Mesenchymal stem cell (in vitro differentiated cells and primary cell): Measurements from ENCODE around the gene NME3.

Experiments used
- DNase-seq: peaks from one replicate; pipeline ENCODE4 v3.0.0-alpha.2; 2013
- H2AFZ ChIP-seq: one replicate; pipeline ENCODE4 v1.6.1; 2013; ENCODE audit warnings: low read depth, mild to moderate bottlenecking, control low read depth, inconsistent platforms, low read length, moderate library complexity
- H2AK5ac ChIP-seq: 2 replicates; pipeline ENCODE4 v1.6.1; 2013; ENCODE audit warnings: low read length, moderate library complexity, mild to moderate bottlenecking, inconsistent platforms; ENCODE audit not compliant: severe bottlenecking
- H2BK120ac ChIP-seq: one replicate; pipeline ENCODE4 v1.6.1; 2013; ENCODE audit warnings: low read depth, mild to moderate bottlenecking, inconsistent platforms, low read length, moderate library complexity
- H2BK12ac ChIP-seq, 2 experiments: one replicate each; pipeline ENCODE4 v1.6.1; 2013; ENCODE audit warnings: inconsistent platforms in 2 of 2, low read length in 2 of 2, mild to moderate bottlenecking in 2 of 2, moderate library complexity in 2 of 2, control low read depth in 1 of 2
- H2BK15ac ChIP-seq: one replicate; pipeline ENCODE4 v1.6.1; 2013; ENCODE audit warnings: mild to moderate bottlenecking, low read depth, inconsistent platforms; ENCODE audit not compliant: poor library complexity, severe bottlenecking
- H2BK5ac ChIP-seq: 2 replicates; pipeline ENCODE4 v1.6.1; 2013; ENCODE audit warnings: low read depth, mild to moderate bottlenecking, low read length, control low read depth, inconsistent platforms; ENCODE audit not compliant: poor library complexity, severe bottlenecking
- H3K14ac ChIP-seq, 2 experiments: one replicate each; pipeline ENCODE4 v1.6.1; 2013; ENCODE audit warnings: inconsistent platforms in 2 of 2, low read length in 2 of 2, control low read depth in 1 of 2, mild to moderate bottlenecking in 1 of 2, moderate library complexity in 1 of 2
- H3K18ac ChIP-seq, 2 experiments: one replicate each; pipeline ENCODE4 v1.6.1; 2013; ENCODE audit warnings: inconsistent platforms in 2 of 2, low read length in 2 of 2, control low read depth in 1 of 2, low read depth in 1 of 2, mild to moderate bottlenecking in 1 of 2
- H3K23ac ChIP-seq, 2 experiments: one replicate each; pipeline ENCODE4 v1.6.1; 2013; ENCODE audit warnings: inconsistent platforms in 2 of 2, low read length in 2 of 2, mild to moderate bottlenecking in 2 of 2, moderate library complexity in 2 of 2, control low read depth in 1 of 2
- H3K27ac ChIP-seq: 2 replicates; pipeline ENCODE4 v1.5.1; 2013; ENCODE audit warnings: mild to moderate bottlenecking, moderate library complexity, low read length, control low read depth, inconsistent platforms; ENCODE audit not compliant: poor library complexity, severe bottlenecking
- H3K27me3 ChIP-seq, 2 experiments: 2 replicates each; pipeline versions ENCODE4 v1.6.1 to v1.7.0; 2013; ENCODE audit warnings: low read length in 2 of 2, mild to moderate bottlenecking in 2 of 2, moderate library complexity in 2 of 2, control low read depth in 1 of 2, inconsistent platforms in 1 of 2; ENCODE audit not compliant: control insufficient read depth in 1 of 2, insufficient read depth in 1 of 2
- H3K36me3 ChIP-seq, 2 experiments: 2 replicates each; pipeline versions ENCODE4 v1.6.1 to v1.7.0; 2013; ENCODE audit warnings: low read length in 2 of 2, control low read depth in 1 of 2, inconsistent platforms in 1 of 2, low read depth in 1 of 2, mild to moderate bottlenecking in 1 of 2; ENCODE audit not compliant: insufficient read depth in 2 of 2, control insufficient read depth in 1 of 2
- H3K4ac ChIP-seq, 2 experiments: one replicate each; pipeline ENCODE4 v1.6.1; 2013; ENCODE audit warnings: inconsistent platforms in 2 of 2, low read length in 2 of 2, mild to moderate bottlenecking in 2 of 2, moderate library complexity in 2 of 2, control low read depth in 1 of 2, low read depth in 1 of 2
- H3K4me1 ChIP-seq: 2 replicates; pipeline ENCODE4 v1.6.1; 2013; ENCODE audit warnings: low read depth, low read length, control low read depth; ENCODE audit not compliant: control insufficient read depth, insufficient read depth
- H3K4me2 ChIP-seq: 2 replicates; pipeline ENCODE4 v1.6.1; 2013; ENCODE audit warnings: low read length, mild to moderate bottlenecking, inconsistent platforms; ENCODE audit not compliant: poor library complexity, severe bottlenecking
- H3K4me3 ChIP-seq, 2 experiments: 2 replicates each; pipeline versions ENCODE4 v1.5.1 to v1.7.0; 2013; ENCODE audit warnings: low read length in 2 of 2, mild to moderate bottlenecking in 2 of 2, control low read depth in 1 of 2, low read depth in 1 of 2; ENCODE audit not compliant: insufficient read depth in 1 of 2
- H3K79me1 ChIP-seq: replicated peaks from 2 replicates; pipeline ENCODE4 v1.6.1; 2013; ENCODE audit warnings: mild to moderate bottlenecking, control low read depth, low read length, inconsistent platforms; ENCODE audit not compliant: poor library complexity, severe bottlenecking
- H3K9ac ChIP-seq: 2 replicates; pipeline ENCODE4 v1.7.0; 2013; ENCODE audit warnings: mild to moderate bottlenecking, low read length, moderate library complexity
- H3K9me3 ChIP-seq: 2 replicates; pipeline ENCODE4 v1.7.0; 2013; ENCODE audit warnings: mild to moderate bottlenecking, low read length; ENCODE audit not compliant: control insufficient read depth
- H4K8ac ChIP-seq: one replicate; pipeline ENCODE4 v1.6.1; 2013; ENCODE audit warnings: inconsistent platforms, mild to moderate bottlenecking, low read length, moderate library complexity
- H4K91ac ChIP-seq: one replicate; pipeline ENCODE4 v1.6.1; 2013; ENCODE audit warnings: mild to moderate bottlenecking, low read length, inconsistent platforms
- WGBS: methylation state at CpG from one replicate; pipeline ENCODE4 v1.1.7; 2013; ENCODE audit warnings: mixed read lengths; 5-methylcytosine and 5-hydroxymethylcytosine counted together

The NME3 gene

GRCh38 chr16:1743376-1744337 is 27.7 kb downstream of the NME3 start:
- 97% methylated on average over 31 of the region's 32 CpGs for WGBS

GRCh38 chr16:1741553-1742165 is 29.7 kb downstream of the NME3 start:
- Histone ChIP-seq H2AK5ac (no peak overlapping the region), H3K4me2 (no peak overlapping the region), H2BK12ac (no peak overlapping the region), H3K14ac (no peak overlapping the region), H4K91ac (no peak overlapping the region), H3K27me3 (no peaks in the 10 kb centered on the region), H3K9ac (no peak overlapping the region), H3K4ac (no peak overlapping the region), H2BK5ac (no peak overlapping the region), H3K23ac (no peak overlapping the region), H3K9me3 (no peaks in the 10 kb centered on the region), H3K36me3 (peaks cover 47 to 76% of the 10 kb centered on the region in 2 experiments), H3K27ac (no peak overlapping the region), H2BK15ac (no peak overlapping the region), H4K8ac (no peak overlapping the region), H3K4me3 (no peak overlapping the region), H2BK120ac (no peak overlapping the region), H3K79me1 (peaks cover 29% of the 10 kb centered on the region), H3K18ac (no peak overlapping the region), H3K4me1 (peaks cover 19% of the 10 kb centered on the region), H2AFZ (no peak overlapping the region)
- whole genome bisulfite sequencing, result 96% methylated on average over 19 of the region's 19 CpGs
- DNase-seq, result no peak

More at GRCh38 chr16:1743376-1744337, 27.7 kb downstream of the NME3 start:
- Histone ChIP-seq H2AK5ac (no peak overlapping the region), H3K36me3 (peaks cover 65 to 83% of the 10 kb centered on the region in 2 experiments), H3K4me3 (no peak overlapping the region), H3K79me1 (peaks cover 40% of the 10 kb centered on the region), H3K27me3 (no peaks in the 10 kb centered on the region), H3K14ac (no peak overlapping the region), H3K23ac (no peak overlapping the region), H4K91ac (peak overlapping the region; percentile 1), H2BK5ac (no peak overlapping the region), H3K4me1 (peaks cover 26% of the 10 kb centered on the region), H2BK120ac (no peak overlapping the region), H2AFZ (no peak overlapping the region), H3K9ac (no peak overlapping the region), H3K9me3 (no peaks in the 10 kb centered on the region), H3K4ac (no peak overlapping the region), H3K18ac (no peak overlapping the region), H3K27ac (no peak overlapping the region), H2BK15ac (no peak overlapping the region), H2BK12ac (no peak overlapping the region), H4K8ac (no peak overlapping the region), H3K4me2 (no peak overlapping the region)
- no peak for DNase-seq

DNA sequence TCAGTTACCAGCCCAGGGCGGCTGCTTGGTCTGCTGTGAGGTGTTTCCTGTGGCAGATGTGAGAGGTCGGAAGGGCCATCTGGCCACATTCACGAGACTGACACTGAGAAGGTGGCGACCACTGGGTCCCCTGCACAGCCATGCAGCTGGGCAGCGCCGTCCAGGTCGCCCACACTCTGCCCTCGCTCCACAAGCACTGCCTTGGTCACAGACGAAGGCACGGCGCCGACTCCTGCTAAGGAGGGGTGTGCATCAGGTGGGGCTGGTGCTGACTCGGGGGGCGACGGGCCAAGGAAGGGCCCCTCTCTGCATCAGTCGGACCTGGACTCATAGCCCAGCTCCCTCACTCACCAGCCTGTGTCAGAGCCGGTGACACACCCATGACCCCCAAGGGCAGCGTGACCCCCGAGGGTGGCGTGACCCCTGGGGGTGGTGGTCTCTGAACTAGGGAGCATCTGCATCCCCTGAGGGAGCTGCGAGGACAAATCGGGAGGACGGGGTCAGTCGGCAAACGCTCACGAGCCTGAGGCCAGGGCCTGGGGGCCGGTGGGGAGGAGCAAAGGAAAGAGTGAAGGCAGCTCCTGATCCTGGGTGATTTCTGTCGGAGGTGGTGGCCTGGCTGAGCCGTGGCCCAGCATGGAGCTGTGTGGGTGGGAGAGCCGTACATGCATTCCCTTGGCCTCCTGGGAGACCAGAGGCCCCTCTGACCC is 30.4 kb downstream of the NME3 start:
- Histone ChIP-seq H3K14ac (no peak overlapping the region), H3K23ac (no peak overlapping the region), H2BK15ac (peak overlapping the region; percentile 18), H3K9me3 (no peaks in the 10 kb centered on the region), H3K27me3 (no peaks in the 10 kb centered on the region), H2BK5ac (no peak overlapping the region), H3K4ac (no peak overlapping the region), H2BK120ac (no peak overlapping the region), H2AK5ac (no peak overlapping the region), H3K18ac (no peak overlapping the region), H4K91ac (no peak overlapping the region), H3K36me3 (peaks cover 42 to 79% of the 10 kb centered on the region in 2 experiments), H3K27ac (no peak overlapping the region), H2BK12ac (no peak overlapping the region), H3K79me1 (peaks cover 29% of the 10 kb centered on the region), H2AFZ (no peak overlapping the region), H3K4me2 (no peak overlapping the region), H4K8ac (no peak overlapping the region), H3K4me1 (peaks cover 13% of the 10 kb centered on the region), H3K4me3 (no peak overlapping the region), H3K9ac (no peak overlapping the region)
- no peak for DNase-seq
- WGBS, result 95% methylated on average over 28 of the region's 30 CpGs

- no peak overlapping the region for H2AFZ ChIP-seq
- H2BK120ac ChIP-seq, result no peak overlapping the region
- H3K27ac ChIP-seq, result no peak overlapping the region
- peak overlapping the region; percentile 2 for H4K91ac ChIP-seq
- no peak overlapping the region for H2BK5ac ChIP-seq
- H3K9me3 ChIP-seq, result no peaks in the 10 kb centered on the region
- 98% methylated on average over 33 of the region's 33 CpGs for WGBS
- H3K14ac ChIP-seq, result no peak overlapping the region
- H3K79me1 ChIP-seq, result peaks cover 29% of the 10 kb centered on the region
- H2BK15ac ChIP-seq, result no peak overlapping the region
- H3K18ac ChIP-seq, result no peak overlapping the region
- peak overlapping the region in 1 of 2 experiments; percentile 21 for H3K4me3 ChIP-seq
- H2AK5ac ChIP-seq, result no peak overlapping the region
- H3K4me1 ChIP-seq, result peaks cover 7% of the 10 kb centered on the region
- H2BK12ac ChIP-seq, result no peak overlapping the region
- H3K36me3 ChIP-seq, result peaks cover 39 to 82% of the 10 kb centered on the region in 2 experiments
- no peak overlapping the region for H3K4me2 ChIP-seq
- H3K9ac ChIP-seq, result no peak overlapping the region
- H3K4ac ChIP-seq, result no peak overlapping the region
- no peak overlapping the region for H4K8ac ChIP-seq
- DNase-seq, result no peak
- no peaks in the 10 kb centered on the region for H3K27me3 ChIP-seq
- H3K23ac ChIP-seq, result no peak overlapping the region
Measured at GRCh38 chr16:1740234-1740633, 31.1 kb downstream of the NME3 start.
